ENCODE results near the gene ARFGEF2. TPM values are rescaled to one million over a fixed set of nuclear protein-coding genes. Genes with fewer than 3 reads are reported as not detected.
A peak's percentile ranks its signal among the peaks of the same experiment; 100 is the strongest.

The ARFGEF2 gene
- total and polyA plus RNA-seq, 2 donors (not counting 3 experiments of a cell fraction or from before 2014, with no cell fraction given): 12.7 to 32.6 TPM

DNA sequence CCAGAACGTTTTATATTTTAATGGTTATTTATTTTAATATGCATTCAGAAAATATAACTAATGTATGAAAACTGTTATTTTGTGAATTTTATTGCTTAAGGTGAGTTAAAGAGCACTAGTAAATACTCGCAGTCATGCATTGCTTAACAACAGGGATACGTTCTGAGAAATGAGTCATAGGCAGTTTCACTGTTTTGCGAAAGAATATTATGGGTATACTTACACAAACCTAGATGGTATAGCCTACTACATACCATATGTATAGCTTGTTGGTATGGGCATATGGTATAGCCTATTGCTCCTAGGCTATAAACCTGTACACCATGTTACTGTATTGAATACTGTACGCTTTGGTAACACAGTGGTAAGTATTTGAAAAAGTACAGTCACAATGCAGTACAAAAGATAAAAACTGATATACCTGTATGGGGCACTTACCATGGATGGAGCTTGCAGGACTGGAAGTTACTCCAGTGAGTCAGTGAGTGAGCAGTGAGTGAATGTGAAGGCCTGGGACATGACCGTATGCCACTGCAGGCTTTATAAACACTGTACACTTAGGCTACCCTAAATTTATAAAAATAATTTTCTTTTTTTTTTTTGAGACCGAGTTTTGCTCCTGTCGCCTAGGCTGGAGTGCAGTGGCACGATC, 38.5 kb downstream of the ARFGEF2 start:
- Histone ChIP-seq H2AFZ (ENCODE audit: low read depth, low read length) (no peak overlapping the region), H3K79me2 (ENCODE audit: control insufficient read depth, insufficient read depth, low read length) (peaks cover 4% of the 10 kb centered on the region), H3K4me1 (ENCODE audit: control insufficient read depth, extremely low read depth, insufficient read depth, low read length) (peaks cover 10% of the 10 kb centered on the region), H3K9ac (replicated peaks; ENCODE audit: extremely low read depth, insufficient read depth, low read length) (no peak overlapping the region), H4K20me1 (replicated peaks; ENCODE audit: control insufficient read depth, extremely low read depth, insufficient read depth, low read length) (no peaks in the 10 kb centered on the region), H3K36me3 (ENCODE audit: control insufficient read depth in 2 of 2, extremely low read depth in 1 of 2, insufficient read depth in 2 of 2, low read length in 2 of 2) (peaks cover 8 to 10% of the 10 kb centered on the region in 2 experiments), H3K4me2 (ENCODE audit: insufficient read depth, low read length) (no peak overlapping the region), H3K4me3 (replicated peaks in 1 of 3; ENCODE audit: insufficient read depth in 1 of 3, low read depth in 1 of 3, low read length in 3 of 3) (no peak overlapping the region), H3K9me3 (replicated peaks; ENCODE audit: control insufficient read depth, insufficient read depth, low read length) (no peaks in the 10 kb centered on the region), H3K27ac (ENCODE audit: insufficient read depth, low read depth, low read length) (no peak overlapping the region), H3K9me1 (replicated peaks; ENCODE audit: control insufficient read depth, extremely low read depth, insufficient read depth, low read length) (no peaks in the 10 kb centered on the region), H3K27me3 (ENCODE audit: control insufficient read depth in 2 of 2, insufficient read depth in 2 of 2, low read length in 2 of 2) (no peaks in the 10 kb centered on the region)
- ChIA-PET POLR2A (no interaction called here), CTCF (interaction anchor here (0.5 to 0.6 kb wide), 2 partner anchors 10 to 55 kb away, joined by 3 read pairs; no protein-coding TSS in a partner anchor)
- FAIRE-seq: peak; percentile 43
- dilution Hi-C loops (cut with MboI; ENCODE audit: extremely low pct_ligation_motif_present, low sequenced_read_pairs): no loop called here
- intact Hi-C loops (cut with micrococcal nuclease): no loop called here
- no TSS peak for BruUV-seq (replicated peaks)
- TF ChIP-seq, protein P1, sequence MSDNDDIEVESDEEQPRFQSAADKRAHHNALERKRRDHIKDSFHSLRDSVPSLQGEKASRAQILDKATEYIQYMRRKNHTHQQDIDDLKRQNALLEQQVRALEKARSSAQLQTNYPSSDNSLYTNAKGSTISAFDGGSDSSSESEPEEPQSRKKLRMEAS (IDR thresholded peaks at IDR 0.05; ENCODE audit: insufficient read depth, insufficient read length): no peak
- TF ChIP-seq JUN (IDR thresholded peaks at IDR 0.05; ENCODE audit: borderline replicate concordance, insufficient read depth, insufficient read length, low read depth): peak; percentile 2
- no peak for DNase-seq (ENCODE audit: low read depth, low spot score)

DNA sequence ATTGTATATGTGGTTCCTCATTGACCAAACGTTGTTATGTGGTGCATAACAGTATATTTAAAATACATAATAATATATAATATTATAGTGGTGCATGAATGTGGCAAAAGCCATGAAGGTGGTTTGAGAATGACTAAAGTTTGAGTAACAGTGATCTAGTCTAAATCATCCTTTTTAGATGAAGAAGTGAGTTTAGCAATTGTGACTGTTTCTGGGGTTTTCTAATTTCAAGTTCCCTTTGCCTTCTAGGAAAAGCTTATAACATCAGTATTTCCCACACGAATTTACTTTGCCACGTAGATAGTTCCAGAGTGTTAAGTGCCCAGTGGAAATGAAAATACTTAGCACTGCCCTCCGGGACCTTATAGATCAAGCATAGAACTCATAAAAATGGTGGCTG, 40.9 kb downstream of the ARFGEF2 start:
- no peak for FAIRE-seq

More for the DNA sequence above, 40.9 kb downstream of the ARFGEF2 start:
- Histone ChIP-seq H3K27me3 (ENCODE audit: control insufficient read depth in 2 of 2, insufficient read depth in 2 of 2, low read length in 2 of 2) (no peaks in the 10 kb centered on the region), H3K9me3 (replicated peaks; ENCODE audit: control insufficient read depth, insufficient read depth, low read length) (no peaks in the 10 kb centered on the region), H3K27ac (ENCODE audit: insufficient read depth, low read depth, low read length) (no peak overlapping the region), H3K4me1 (ENCODE audit: control insufficient read depth, extremely low read depth, insufficient read depth, low read length) (peaks cover 2% of the 10 kb centered on the region), H3K4me3 (replicated peaks in 1 of 3; ENCODE audit: insufficient read depth in 1 of 3, low read depth in 1 of 3, low read length in 3 of 3) (no peak overlapping the region), H3K4me2 (ENCODE audit: insufficient read depth, low read length) (no peak overlapping the region), H3K36me3 (ENCODE audit: control insufficient read depth in 2 of 2, extremely low read depth in 1 of 2, insufficient read depth in 2 of 2, low read length in 2 of 2) (peaks cover 6 to 10% of the 10 kb centered on the region in 2 experiments), H4K20me1 (replicated peaks; ENCODE audit: control insufficient read depth, extremely low read depth, insufficient read depth, low read length) (no peaks in the 10 kb centered on the region), H3K9me1 (replicated peaks; ENCODE audit: control insufficient read depth, extremely low read depth, insufficient read depth, low read length) (no peaks in the 10 kb centered on the region), H3K79me2 (ENCODE audit: control insufficient read depth, insufficient read depth, low read length) (peaks cover 4% of the 10 kb centered on the region), H2AFZ (ENCODE audit: low read depth, low read length) (no peak overlapping the region), H3K9ac (replicated peaks; ENCODE audit: extremely low read depth, insufficient read depth, low read length) (no peak overlapping the region)
- BruUV-seq (replicated peaks): no TSS peak
- intact Hi-C loops (cut with micrococcal nuclease): no loop called here
- CTCF ChIA-PET: interaction anchor here (1.4 kb wide), 1 partner anchor 305 kb away, joined by 3 read pairs; no protein-coding TSS in a partner anchor
- dilution Hi-C loops (cut with MboI; ENCODE audit: extremely low pct_ligation_motif_present, low sequenced_read_pairs): no loop called here
- no peak for DNase-seq (ENCODE audit: low read depth, low spot score)
- no peak for TF ChIP-seq POLR2AphosphoS5 (IDR thresholded peaks at IDR 0.05; ENCODE audit: insufficient read depth, low read depth, low read length)
- no peak for TF ChIP-seq POLR2A (IDR thresholded peaks at IDR 0.05; ENCODE audit: low read depth, low read length)
- TF ChIP-seq, protein P2, sequence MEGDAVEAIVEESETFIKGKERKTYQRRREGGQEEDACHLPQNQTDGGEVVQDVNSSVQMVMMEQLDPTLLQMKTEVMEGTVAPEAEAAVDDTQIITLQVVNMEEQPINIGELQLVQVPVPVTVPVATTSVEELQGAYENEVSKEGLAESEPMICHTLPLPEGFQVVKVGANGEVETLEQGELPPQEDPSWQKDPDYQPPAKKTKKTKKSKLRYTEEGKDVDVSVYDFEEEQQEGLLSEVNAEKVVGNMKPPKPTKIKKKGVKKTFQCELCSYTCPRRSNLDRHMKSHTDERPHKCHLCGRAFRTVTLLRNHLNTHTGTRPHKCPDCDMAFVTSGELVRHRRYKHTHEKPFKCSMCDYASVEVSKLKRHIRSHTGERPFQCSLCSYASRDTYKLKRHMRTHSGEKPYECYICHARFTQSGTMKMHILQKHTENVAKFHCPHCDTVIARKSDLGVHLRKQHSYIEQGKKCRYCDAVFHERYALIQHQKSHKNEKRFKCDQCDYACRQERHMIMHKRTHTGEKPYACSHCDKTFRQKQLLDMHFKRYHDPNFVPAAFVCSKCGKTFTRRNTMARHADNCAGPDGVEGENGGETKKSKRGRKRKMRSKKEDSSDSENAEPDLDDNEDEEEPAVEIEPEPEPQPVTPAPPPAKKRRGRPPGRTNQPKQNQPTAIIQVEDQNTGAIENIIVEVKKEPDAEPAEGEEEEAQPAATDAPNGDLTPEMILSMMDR (IDR thresholded peaks at IDR 0.05; ENCODE audit: extremely low read depth in 1 of 2, insufficient read depth in 1 of 2, low read depth in 1 of 2, low read length in 2 of 2): no peak
- no peak for TF ChIP-seq FOS (IDR thresholded peaks at IDR 0.05; ENCODE audit: borderline replicate concordance, insufficient read depth, low read length)
- no peak for TF ChIP-seq MYC (IDR thresholded peaks at IDR 0.05; ENCODE audit: low read depth, low read length)
- TF ChIP-seq GATA2 (IDR thresholded peaks at IDR 0.05; ENCODE audit: insufficient read depth, insufficient read length, low read depth, low read length): no peak
- TF ChIP-seq EZH2 (IDR thresholded peaks at IDR 0.05; ENCODE audit: borderline replicate concordance, low read depth, low read length, severe bottlenecking): no peak
- no peak for TF ChIP-seq JUN (IDR thresholded peaks at IDR 0.05; ENCODE audit: borderline replicate concordance, insufficient read depth, insufficient read length, low read depth)
- TF ChIP-seq, protein P1 (IDR thresholded peaks at IDR 0.05; ENCODE audit: insufficient read depth, insufficient read length): no peak
- POLR2A ChIA-PET: no interaction called here
